NOMO-1 treated with DMSO at 0.1 percent for 48 hours (cell line): ENCODE results near the gene RASAL1.

Experiments used
- DNase-seq: peaks from one replicate; lab custom pipeline; 2025; ENCODE audit not compliant: unreplicated experiment; lab: John Stamatoyannopoulos, UW

RASAL1 gene

GRCh38 chr12:113075137-113075683 lies 60.4 kb downstream of the RASAL1 start:
- DNase-seq = no peak

GRCh38 chr12:113073586-113073985 lies 62.0 kb downstream of the RASAL1 start:
- DNase-seq = no peak

GRCh38 chr12:113072136-113072535 lies 63.4 kb downstream of the RASAL1 start:
- no peak for DNase-seq

- DNase-seq = no peak
These were observed 64.1 kb downstream of the RASAL1 start for GRCh38 chr12:113071135-113072112.

- no peak for DNase-seq
These were observed 65.2 kb downstream of the RASAL1 start for GRCh38 chr12:113070117-113070906.

- DNase-seq = no peak
These were observed 65.8 kb downstream of the RASAL1 start for GRCh38 chr12:113069751-113070116.

GRCh38 chr12:113069149-113069548 lies 66.4 kb downstream of the RASAL1 start:
- DNase-seq = no peak

GRCh38 chr12:113067987-113068935 lies 67.3 kb downstream of the RASAL1 start:
- DNase-seq = no peak

- DNase-seq = no peak
These were observed 68.7 kb downstream of the RASAL1 start for GRCh38 chr12:113066813-113067400.

GRCh38 chr12:113065126-113066007 lies 70.2 kb downstream of the RASAL1 start:
- no peak for DNase-seq

GRCh38 chr12:113064395-113065125 lies 71.0 kb downstream of the RASAL1 start:
- no peak for DNase-seq

- DNase-seq = no peak
These were observed 71.9 kb downstream of the RASAL1 start for GRCh38 chr12:113063396-113064350.

- DNase-seq = no peak
These were observed 72.8 kb downstream of the RASAL1 start for GRCh38 chr12:113062502-113063395.

GRCh38 chr12:113061061-113061694 lies 74.4 kb downstream of the RASAL1 start:
- DNase-seq = no peak

GRCh38 chr12:113060336-113060960 lies 75.1 kb downstream of the RASAL1 start:
- no peak for DNase-seq
